Breast epithelium (tissue), 4 donors: ENCODE measurements around the gene HOXD3. TPM values are rescaled to one million over a fixed set of nuclear protein-coding genes. Genes with fewer than 3 reads are reported as not detected.

Experiments used
- DNase-seq, 2 donors: peaks; one replicate each; pipeline ENCODE4 v3.0.0-alpha.2; 2019; ENCODE audit warnings: low spot score in 2 of 2
- H3K27ac ChIP-seq, 2 donors: fragments of 200-600 bp; sonication (generic) in 1 of 2; one replicate each; pipeline ENCODE4 v1.5.1; 2016 to 2019; ENCODE audit warnings: mild to moderate bottlenecking in 1 of 2
- H3K27me3 ChIP-seq, 2 donors: fragments of 200-600 bp; sonication (generic) in 1 of 2; one replicate each; pipeline versions ENCODE4 v1.5.1 to v1.6.0; 2017 to 2019; ENCODE audit warnings: control low read depth in 1 of 2, mild to moderate bottlenecking in 1 of 2
- H3K36me3 ChIP-seq: fragments of 200-600 bp; one replicate; pipeline ENCODE4 v1.5.1; 2019
- H3K4me1 ChIP-seq, 2 donors: fragments of 200-600 bp; sonication (generic); one replicate each; pipeline ENCODE4 v1.5.1; 2016 to 2019; ENCODE audit warnings: control low read depth in 1 of 2
- H3K4me3 ChIP-seq, 3 donors: fragments of 200-600 bp; sonication (generic); 1 replicate in 2 of 3; 2 replicates in 1 of 3; pipeline ENCODE4 v1.5.1; 2016 to 2019; ENCODE audit warnings: mild to moderate bottlenecking in 3 of 3, moderate library complexity in 2 of 3
- H3K9me3 ChIP-seq, 2 donors: fragments of 200-600 bp; sonication (generic) in 1 of 2; one replicate each; pipeline ENCODE4 v1.5.1; 2016 to 2019; ENCODE audit warnings: control low read depth in 1 of 2
- POLR2A ChIP-seq: fragments of 450-650 bp; IDR thresholded peaks from one replicate; pipeline ENCODE4 v1.6.1; 2016; ENCODE audit warnings: antibody characterized with exemption, mild to moderate bottlenecking, moderate library complexity
- POLR2AphosphoS5 ChIP-seq, 3 donors: sonication (generic); formaldehyde crosslinking; IDR thresholded peaks; one replicate each; pipeline ENCODE4 v1.6.1; 2017; ENCODE audit warnings: antibody characterized with exemption in 3 of 3
- intact Hi-C: fragments of 100-400 bp; cut with DNase I; formaldehyde crosslinking; loops from one replicate; pipeline ENCODE4 v1.15.1; 2023; ENCODE audit warnings: low total_unique reads
- total RNA-seq, 3 donors: library from RNA; depleted of rRNA; stranded (reverse); fragments of >200 nt; gene quantifications; one replicate each; pipeline ENCODE4 v1.1.0, GENCODE V29; 2016
- TF ChIP-seq, protein P1 (sequence below), 3 donors: fragments of 450-650 bp; IDR thresholded peaks; one replicate each; pipeline ENCODE4 v1.5.1; 2016 to 2017; ENCODE audit warnings: antibody characterized with exemption in 3 of 3, mild to moderate bottlenecking in 3 of 3, moderate library complexity in 3 of 3

Gene HOXD3
- total RNA-seq, 3 donors from 2014 or later = 4.2 to 14.4 (median 4.8) TPM

DNA sequence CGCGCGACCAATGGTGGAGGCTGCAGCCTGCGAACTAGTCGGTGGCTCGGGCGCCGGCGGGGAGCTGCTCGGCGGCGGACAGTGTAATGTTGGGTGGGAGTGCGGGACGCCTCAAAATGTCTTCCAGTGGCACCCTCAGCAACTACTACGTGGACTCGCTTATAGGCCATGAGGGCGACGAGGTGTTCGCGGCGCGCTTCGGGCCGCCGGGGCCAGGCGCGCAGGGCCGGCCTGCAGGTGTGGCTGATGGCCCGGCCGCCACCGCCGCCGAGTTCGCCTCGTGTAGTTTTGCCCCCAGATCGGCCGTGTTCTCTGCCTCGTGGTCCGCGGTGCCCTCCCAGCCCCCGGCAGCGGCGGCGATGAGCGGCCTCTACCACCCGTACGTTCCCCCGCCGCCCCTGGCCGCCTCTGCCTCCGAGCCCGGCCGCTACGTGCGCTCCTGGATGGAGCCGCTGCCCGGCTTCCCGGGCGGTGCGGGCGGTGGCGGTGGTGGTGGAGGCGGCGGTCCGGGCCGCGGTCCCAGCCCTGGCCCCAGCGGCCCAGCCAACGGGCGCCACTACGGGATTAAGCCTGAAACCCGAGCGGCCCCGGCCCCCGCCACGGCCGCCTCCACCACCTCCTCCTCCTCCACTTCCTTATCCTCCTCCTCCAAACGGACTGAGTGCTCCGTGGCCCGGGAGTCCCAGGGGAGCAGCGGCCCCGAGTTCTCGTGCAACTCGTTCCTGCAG, 34.3 kb upstream of the HOXD3 start, which contains the start of gene HOXD9:
TSS of gene HOXD9 (plus strand) at position 37 of the 728 bp plus-strand sequence. CDS start at position 87, 50 bp downstream.
- TF ChIP-seq POLR2AphosphoS5 (IDR thresholded peaks at IDR 0.05) = peak in 2 of 3 donors; percentile 38 to 46
- TF ChIP-seq, protein P1, sequence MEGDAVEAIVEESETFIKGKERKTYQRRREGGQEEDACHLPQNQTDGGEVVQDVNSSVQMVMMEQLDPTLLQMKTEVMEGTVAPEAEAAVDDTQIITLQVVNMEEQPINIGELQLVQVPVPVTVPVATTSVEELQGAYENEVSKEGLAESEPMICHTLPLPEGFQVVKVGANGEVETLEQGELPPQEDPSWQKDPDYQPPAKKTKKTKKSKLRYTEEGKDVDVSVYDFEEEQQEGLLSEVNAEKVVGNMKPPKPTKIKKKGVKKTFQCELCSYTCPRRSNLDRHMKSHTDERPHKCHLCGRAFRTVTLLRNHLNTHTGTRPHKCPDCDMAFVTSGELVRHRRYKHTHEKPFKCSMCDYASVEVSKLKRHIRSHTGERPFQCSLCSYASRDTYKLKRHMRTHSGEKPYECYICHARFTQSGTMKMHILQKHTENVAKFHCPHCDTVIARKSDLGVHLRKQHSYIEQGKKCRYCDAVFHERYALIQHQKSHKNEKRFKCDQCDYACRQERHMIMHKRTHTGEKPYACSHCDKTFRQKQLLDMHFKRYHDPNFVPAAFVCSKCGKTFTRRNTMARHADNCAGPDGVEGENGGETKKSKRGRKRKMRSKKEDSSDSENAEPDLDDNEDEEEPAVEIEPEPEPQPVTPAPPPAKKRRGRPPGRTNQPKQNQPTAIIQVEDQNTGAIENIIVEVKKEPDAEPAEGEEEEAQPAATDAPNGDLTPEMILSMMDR (IDR thresholded peaks at IDR 0.05) = no peak
- Histone ChIP-seq H3K27ac (peak within 1 kb of the TSS; percentile 61 to 89), H3K4me1 (no peaks in the 10 kb centered on the region), H3K27me3 (peaks cover 2 to 88% of the 10 kb centered on the region in 2 donors), H3K36me3 (no peaks in the 10 kb centered on the region), H3K9me3 (no peaks in the 10 kb centered on the region), H3K4me3 (peak within 1 kb of the TSS; percentile 54 to 64 (median 62))
- DNase-seq = no peak
- intact Hi-C loops = no loop called here

DNA sequence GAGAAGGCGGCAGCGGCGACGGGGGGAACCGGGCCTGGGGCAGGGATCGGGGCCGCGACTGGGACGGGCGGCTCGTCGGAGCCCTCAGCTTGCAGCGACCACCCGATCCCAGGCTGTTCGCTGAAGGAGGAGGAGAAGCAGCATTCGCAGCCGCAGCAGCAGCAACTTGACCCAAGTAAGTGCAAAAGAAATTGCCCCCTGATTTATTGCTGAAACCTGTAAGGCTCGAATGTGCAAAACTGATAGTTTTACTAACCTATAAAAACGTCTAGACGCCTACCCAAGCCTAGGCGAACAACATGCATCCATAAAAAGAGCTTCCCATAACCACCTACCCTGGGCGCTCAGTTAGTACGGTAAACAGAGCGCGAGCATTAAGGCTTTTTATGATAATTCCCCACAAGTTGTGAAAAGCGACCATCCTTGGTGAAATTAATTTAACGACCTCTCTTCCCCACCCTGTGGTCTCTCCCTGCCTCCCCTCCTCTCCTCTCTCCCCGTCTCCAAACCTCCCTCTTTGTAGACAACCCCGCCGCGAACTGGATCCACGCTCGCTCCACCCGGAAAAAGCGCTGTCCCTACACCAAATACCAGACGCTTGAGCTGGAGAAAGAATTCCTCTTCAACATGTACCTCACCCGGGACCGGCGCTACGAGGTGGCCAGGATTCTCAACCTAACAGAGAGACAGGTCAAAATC, 33.5 kb upstream of the HOXD3 start:
- DNase-seq = peak in 1 of 2 donors; percentile 45
- no peak for TF ChIP-seq POLR2A
- Histone ChIP-seq H3K4me3 (peak overlapping the region; percentile 54 to 64 (median 62)), H3K4me1 (no peaks in the 10 kb centered on the region), H3K9me3 (no peaks in the 10 kb centered on the region), H3K27ac (peak overlapping the region; percentile 61 to 89), H3K27me3 (peaks cover 0 to 88% of the 10 kb centered on the region in 2 donors), H3K36me3 (no peaks in the 10 kb centered on the region)
- intact Hi-C loops = no loop called here

DNA sequence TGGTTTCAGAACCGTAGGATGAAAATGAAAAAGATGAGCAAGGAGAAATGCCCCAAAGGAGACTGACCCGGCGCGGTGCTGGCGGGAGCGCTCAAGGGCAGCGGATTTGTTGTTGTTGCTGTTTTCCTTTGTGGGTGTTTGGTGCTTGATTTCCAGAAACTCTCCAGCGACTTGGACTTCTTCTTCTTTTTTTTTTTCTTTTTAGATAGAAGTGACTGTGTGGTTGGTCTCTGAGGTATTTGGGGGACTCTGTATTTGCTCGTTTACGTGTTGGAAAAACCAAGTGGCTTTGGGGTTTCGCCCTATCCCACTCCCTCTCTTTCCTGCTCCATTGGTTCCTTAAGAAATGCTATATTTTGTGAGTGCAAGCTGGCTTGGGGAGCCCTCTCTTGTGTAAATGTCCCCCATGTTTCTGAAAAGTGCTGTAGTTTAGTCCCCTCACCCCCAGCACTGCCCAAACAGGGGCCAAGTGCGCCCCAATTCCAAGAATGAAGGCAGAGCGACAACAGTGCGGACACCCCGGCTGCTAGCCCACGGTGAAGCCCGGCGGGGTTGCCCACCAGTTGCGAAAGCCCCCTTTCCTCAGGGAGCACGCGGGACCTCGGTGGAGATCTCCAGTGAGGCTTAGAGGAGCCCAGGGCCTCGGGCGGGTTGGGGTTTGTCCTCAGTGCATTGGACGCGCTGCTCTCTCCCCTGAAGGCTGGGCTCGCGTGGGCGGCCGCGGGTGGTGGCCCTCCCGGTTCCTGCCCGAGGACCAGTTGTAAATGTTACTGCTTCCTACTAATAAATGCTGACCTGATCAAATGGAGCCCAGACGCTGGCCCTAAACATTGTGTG, 32.8 kb upstream of the HOXD3 start:
- Histone ChIP-seq H3K27ac (peak overlapping the region in 1 of 2 donors; percentile 81), H3K4me1 (no peaks in the 10 kb centered on the region), H3K36me3 (no peaks in the 10 kb centered on the region), H3K27me3 (peaks cover 4 to 88% of the 10 kb centered on the region in 2 donors), H3K4me3 (peak overlapping the region; percentile 54 to 64 (median 62)), H3K9me3 (peaks cover 0 to 2% of the 10 kb centered on the region in 2 donors)
- TF ChIP-seq POLR2A (no peak), POLR2AphosphoS5 (IDR thresholded peaks at IDR 0.05) (no peak)
- TF ChIP-seq, protein P1 (IDR thresholded peaks at IDR 0.05) = no peak
- intact Hi-C loops = no loop called here
- DNase-seq = no peak

DNA sequence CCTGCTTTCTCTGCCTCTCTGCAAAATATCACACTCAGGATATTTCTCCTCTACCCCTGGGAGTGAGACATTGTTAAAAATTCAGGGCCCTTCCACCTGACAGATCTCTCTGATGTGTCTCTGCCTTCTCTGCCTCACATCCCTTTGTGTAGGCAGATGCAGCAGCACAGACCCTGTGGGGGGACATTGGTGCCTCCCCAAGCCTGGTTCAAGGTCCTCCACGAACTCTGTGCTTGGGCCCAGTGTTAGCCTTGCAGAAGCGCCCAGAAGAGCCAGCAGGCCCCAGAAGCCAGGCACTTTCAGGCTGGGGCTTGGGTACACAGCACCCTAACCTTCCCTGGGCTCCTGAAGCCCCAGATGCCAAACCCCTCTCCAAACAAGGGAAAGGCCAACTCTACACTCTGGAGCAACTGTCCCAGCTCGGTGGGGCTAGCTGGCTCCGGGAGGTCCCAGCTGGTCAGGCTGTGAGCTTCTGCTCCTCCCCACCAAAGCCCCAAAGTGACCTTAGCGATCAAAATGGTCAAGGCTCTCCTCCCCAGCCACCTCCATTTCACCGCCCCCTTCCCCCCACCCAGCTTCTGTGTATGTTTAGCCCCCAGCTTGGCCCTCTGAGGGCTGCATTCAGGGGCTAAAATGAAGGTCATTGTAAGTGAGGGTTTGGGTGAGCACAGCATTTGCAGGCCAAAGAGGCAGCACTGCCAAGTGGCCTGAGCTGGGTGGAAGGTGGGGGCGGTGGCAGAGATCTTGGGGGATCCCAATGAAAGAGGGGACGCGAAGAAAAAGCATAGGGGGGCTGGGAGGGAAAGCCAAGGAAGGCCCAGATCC, 31.9 kb upstream of the HOXD3 start:
- no peaks in the 10 kb centered on the region for H3K36me3 ChIP-seq
- no peak for TF ChIP-seq POLR2AphosphoS5 (IDR thresholded peaks at IDR 0.05)
- no peak for TF ChIP-seq POLR2A
- TF ChIP-seq, protein P1 (IDR thresholded peaks at IDR 0.05) = no peak
- H3K27ac ChIP-seq = peak overlapping the region in 1 of 2 donors; percentile 81
- peaks cover 0 to 3% of the 10 kb centered on the region in 2 donors for H3K9me3 ChIP-seq
- intact Hi-C loops = no loop called here
- no peak for DNase-seq
- H3K27me3 ChIP-seq = peaks cover 5 to 86% of the 10 kb centered on the region in 2 donors
- H3K4me3 ChIP-seq = peak overlapping the region in 2 of 3 donors; percentile 54
- H3K4me1 ChIP-seq = no peaks in the 10 kb centered on the region

DNA sequence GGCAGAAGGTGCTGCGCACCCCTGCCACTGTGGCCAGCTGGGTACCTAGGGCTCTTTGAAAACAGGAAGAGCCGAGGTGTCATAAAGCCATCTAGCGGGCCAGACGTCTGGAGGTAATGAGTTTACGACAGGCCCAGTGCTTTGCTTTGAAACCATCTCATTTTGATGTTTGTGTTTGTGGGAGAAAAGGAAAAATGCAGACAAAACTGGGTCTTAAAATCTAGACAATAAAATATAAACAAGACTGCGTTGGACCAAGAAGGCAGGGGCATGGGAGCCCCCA, 31.4 kb upstream of the HOXD3 start:
- H3K27ac ChIP-seq = peak overlapping the region in 1 of 2 donors; percentile 74
- no peaks in the 10 kb centered on the region for H3K4me1 ChIP-seq
- H3K9me3 ChIP-seq = peaks cover 0 to 3% of the 10 kb centered on the region in 2 donors
- H3K36me3 ChIP-seq = no peaks in the 10 kb centered on the region
- peak overlapping the region in 1 of 3 donors; percentile 54 for H3K4me3 ChIP-seq
- no peak for TF ChIP-seq POLR2AphosphoS5 (IDR thresholded peaks at IDR 0.05)
- TF ChIP-seq, protein P1 (IDR thresholded peaks at IDR 0.05) = no peak
- H3K27me3 ChIP-seq = peaks cover 5 to 86% of the 10 kb centered on the region in 2 donors
- DNase-seq = no peak
- intact Hi-C loops = no loop called here
